ENCODE results near the gene USP36.

USP36 gene

GRCh38 chr17:78825696-78826095 lies 14.9 kb downstream of the USP36 start:
- Histone ChIP-seq H3K9me3 (replicated peaks; ENCODE audit: insufficient read depth, low read length) (no peaks in the 10 kb centered on the region), H4K20me1 (ENCODE audit: insufficient read depth, low read length) (no peaks in the 10 kb centered on the region), H3F3A (ENCODE audit: insufficient read depth, low read length) (no peaks in the 10 kb centered on the region; the same call in 1 of the 2 replicates), H2AFZ (ENCODE audit: low read length) (no peak overlapping the region), H3K36me3 (replicated peaks; ENCODE audit: insufficient read depth, low read length) (peaks cover 24% of the 10 kb centered on the region; the same call in 1 of the 2 replicates), H3K27me3 (replicated peaks; ENCODE audit: insufficient read depth, low read length) (no peaks in the 10 kb centered on the region), H3K4me2 (ENCODE audit: low read depth, low read length) (no peak overlapping the region), H3K4me3 (ENCODE audit: low read length) (no peak overlapping the region), H3K9ac (ENCODE audit: low read length) (no peak overlapping the region), H3K79me2 (ENCODE audit: low read length) (peaks cover 82% of the 10 kb centered on the region), H3K27ac (ENCODE audit: low read length) (no peak overlapping the region), H3K4me1 (ENCODE audit: low read length) (no peaks in the 10 kb centered on the region), H3K9me2 (replicated peaks; ENCODE audit: insufficient read depth, low read length) (no peaks in the 10 kb centered on the region)
- TF ChIP-seq CTCF (IDR thresholded peaks at IDR 0.05; ENCODE audit: low read length) (no peak), EZH2 (optimal IDR thresholded peaks at IDR 0.05; ENCODE audit: low read depth, low read length) (no peak), EZH2phosphoT487 (IDR thresholded peaks at IDR 0.05; ENCODE audit: low read length) (no peak)
- DNase-seq: no peak

GRCh38 chr17:78824240-78824639 lies 16.4 kb downstream of the USP36 start:
- no peak overlapping the region for H3K9ac ChIP-seq (ENCODE audit: low read length)
- H4K20me1 ChIP-seq (ENCODE audit: insufficient read depth, low read length): no peaks in the 10 kb centered on the region
- no peaks in the 10 kb centered on the region for H3K9me3 ChIP-seq (replicated peaks; ENCODE audit: insufficient read depth, low read length)
- H3K36me3 ChIP-seq (replicated peaks; ENCODE audit: insufficient read depth, low read length): peaks cover 27% of the 10 kb centered on the region; the same call in 1 of the 2 replicates
- no peak overlapping the region for H3K4me2 ChIP-seq (ENCODE audit: low read depth, low read length)
- no peak overlapping the region for H3K4me3 ChIP-seq (ENCODE audit: low read length)
- DNase-seq: no peak
- H3K9me2 ChIP-seq (replicated peaks; ENCODE audit: insufficient read depth, low read length): no peaks in the 10 kb centered on the region
- peaks cover 3% of the 10 kb centered on the region; the same call in 1 of the 2 replicates for H3K4me1 ChIP-seq (ENCODE audit: low read length)
- no peak overlapping the region for H3K27ac ChIP-seq (ENCODE audit: low read length)
- H3F3A ChIP-seq (ENCODE audit: insufficient read depth, low read length): peaks cover 2% of the 10 kb centered on the region; the same call in 1 of the 2 replicates
- H3K27me3 ChIP-seq (replicated peaks; ENCODE audit: insufficient read depth, low read length): no peaks in the 10 kb centered on the region
- TF ChIP-seq EZH2phosphoT487 (IDR thresholded peaks at IDR 0.05; ENCODE audit: low read length) (no peak), CTCF (IDR thresholded peaks at IDR 0.05; ENCODE audit: low read length) (no peak), EZH2 (optimal IDR thresholded peaks at IDR 0.05; ENCODE audit: low read depth, low read length) (no peak)
- H2AFZ ChIP-seq (ENCODE audit: low read length): no peak overlapping the region
- H3K79me2 ChIP-seq (ENCODE audit: low read length): peaks cover 80% of the 10 kb centered on the region

- Histone ChIP-seq H3K4me3 (ENCODE audit: low read length) (no peak overlapping the region), H3K4me1 (ENCODE audit: low read length) (peaks cover 8% of the 10 kb centered on the region), H3K9me2 (replicated peaks; ENCODE audit: insufficient read depth, low read length) (no peaks in the 10 kb centered on the region), H3K79me2 (ENCODE audit: low read length) (peaks cover 73% of the 10 kb centered on the region), H2AFZ (ENCODE audit: low read length) (no peak overlapping the region), H3K9me3 (replicated peaks; ENCODE audit: insufficient read depth, low read length) (no peaks in the 10 kb centered on the region), H3F3A (ENCODE audit: insufficient read depth, low read length) (peaks cover 10% of the 10 kb centered on the region), H3K36me3 (replicated peaks; ENCODE audit: insufficient read depth, low read length) (peaks cover 23% of the 10 kb centered on the region; the same call in 1 of the 2 replicates), H3K27ac (ENCODE audit: low read length) (no peak overlapping the region), H4K20me1 (ENCODE audit: insufficient read depth, low read length) (no peaks in the 10 kb centered on the region), H3K4me2 (ENCODE audit: low read depth, low read length) (no peak overlapping the region), H3K9ac (ENCODE audit: low read length) (no peak overlapping the region), H3K27me3 (replicated peaks; ENCODE audit: insufficient read depth, low read length) (no peaks in the 10 kb centered on the region)
- TF ChIP-seq EZH2phosphoT487 (IDR thresholded peaks at IDR 0.05; ENCODE audit: low read length) (no peak), EZH2 (optimal IDR thresholded peaks at IDR 0.05; ENCODE audit: low read depth, low read length) (no peak), CTCF (IDR thresholded peaks at IDR 0.05; ENCODE audit: low read length) (no peak)
- no peak for DNase-seq
Measured at GRCh38 chr17:78823282-78824046, 17.1 kb downstream of the USP36 start.
